ENCODE measurements around the gene KCNE2.

GRCh38 chr21:34332347-34332746 lies 31.5 kb upstream of the KCNE2 start:
- no peak for TF ChIP-seq CTCF (IDR thresholded peaks at IDR 0.05)
- no peak for TF ChIP-seq POLR2AphosphoS5 (IDR thresholded peaks at IDR 0.05)
- TF ChIP-seq EP300 (IDR thresholded peaks at IDR 0.05; ENCODE audit: low read depth): no peak
- TF ChIP-seq POLR2A (IDR thresholded peaks at IDR 0.05): no peak
